Dermis microvascular lymphatic vessel endothelial cell (primary cell): Measurements from ENCODE around the gene MSMB. TPM values are rescaled to one million over a fixed set of nuclear protein-coding genes. Genes with fewer than 3 reads are reported as not detected.

Experiments
- DNase-seq, 2 donors: peaks; one replicate each; pipeline versions ENCODE4 v3.0.0 to v3.0.0-alpha.2; 2010; ENCODE audit warnings: low read depth in 2 of 2
- total RNA-seq: library from RNA; depleted of rRNA; stranded (reverse); fragments of >200 nt; gene quantifications from 2 replicates; pipeline ENCODE4 v1.2.1, GENCODE V29; 2014

MSMB gene
- total RNA-seq, 1 donor from 2014 or later, result not detected

DNA sequence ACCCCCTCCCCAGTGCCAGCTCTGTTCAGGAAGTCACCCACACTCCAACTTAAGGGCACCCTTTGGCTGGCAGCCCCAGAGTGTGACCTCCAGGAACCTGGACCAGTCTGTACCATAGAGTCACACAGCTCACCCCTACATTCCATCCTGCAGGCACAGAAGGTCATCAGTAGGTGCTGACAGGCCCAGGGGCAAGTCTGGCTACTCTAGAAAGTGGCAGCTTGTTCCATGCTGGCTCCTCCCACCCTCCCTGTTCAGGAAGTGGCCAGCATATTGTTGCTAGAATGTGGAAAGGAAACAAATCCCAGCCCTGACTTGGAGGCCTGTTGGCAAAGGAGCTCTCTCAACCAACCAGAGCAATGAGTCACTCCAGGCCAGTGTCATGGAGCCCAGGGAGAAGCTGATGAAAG, 12.5 kb downstream of the MSMB start:
- DNase-seq, result peak; percentile 75 to 81

GRCh38 chr10:46031648-46032532, 14.2 kb downstream of the MSMB start:
- no peak for DNase-seq

DNA sequence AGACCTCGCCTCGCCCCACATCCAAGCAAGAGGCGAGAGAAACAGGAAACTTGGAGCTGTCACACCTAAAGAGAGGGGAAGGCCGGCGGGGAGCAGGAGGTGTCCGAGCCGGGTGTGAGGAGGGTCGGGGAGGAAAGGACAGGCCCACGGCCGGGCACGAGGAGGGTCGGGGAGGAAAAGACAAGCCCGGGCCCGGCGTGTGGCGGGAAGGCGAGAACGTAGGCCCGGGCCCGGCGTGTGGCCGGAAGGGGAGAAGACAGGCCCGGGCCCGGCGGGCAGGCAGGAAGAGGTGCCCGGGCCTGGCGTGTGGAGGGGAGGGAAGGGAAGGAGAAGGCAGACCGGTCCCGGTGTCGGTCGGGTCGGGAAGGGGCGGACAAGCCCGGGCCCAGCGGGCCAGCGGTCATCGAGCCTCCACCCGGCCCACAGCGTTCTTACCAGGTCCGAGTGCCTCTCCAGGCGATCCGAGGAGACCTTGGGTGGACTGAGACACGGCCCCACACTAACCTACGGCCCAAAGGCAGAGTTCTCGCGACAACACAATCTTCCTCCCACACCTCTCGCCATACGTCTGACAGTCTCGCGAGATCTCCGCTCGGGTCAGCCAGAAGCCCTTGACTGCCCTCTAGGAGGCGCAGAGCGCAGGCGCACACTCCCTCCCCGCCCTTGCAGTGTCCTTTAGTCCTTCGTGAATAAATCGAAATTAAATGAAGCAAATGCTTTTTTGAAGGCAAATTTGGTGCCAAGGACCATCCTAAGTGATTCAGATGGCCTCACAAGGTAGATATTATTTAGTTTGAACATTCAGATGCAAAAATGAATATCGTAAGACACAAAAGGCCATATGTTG, 15.8 kb downstream of the MSMB start, which contains the start of gene NCOA4:
Gene NCOA4 (minus strand): TSS at position 533 of the 847 bp plus-strand sequence. CDS start 13,943 bp downstream, outside the sequence.
- DNase-seq, result peak; percentile 97 to 99

- no peak for DNase-seq
Measured at GRCh38 chr10:46029461-46030030, 16.5 kb downstream of the MSMB start.

DNA sequence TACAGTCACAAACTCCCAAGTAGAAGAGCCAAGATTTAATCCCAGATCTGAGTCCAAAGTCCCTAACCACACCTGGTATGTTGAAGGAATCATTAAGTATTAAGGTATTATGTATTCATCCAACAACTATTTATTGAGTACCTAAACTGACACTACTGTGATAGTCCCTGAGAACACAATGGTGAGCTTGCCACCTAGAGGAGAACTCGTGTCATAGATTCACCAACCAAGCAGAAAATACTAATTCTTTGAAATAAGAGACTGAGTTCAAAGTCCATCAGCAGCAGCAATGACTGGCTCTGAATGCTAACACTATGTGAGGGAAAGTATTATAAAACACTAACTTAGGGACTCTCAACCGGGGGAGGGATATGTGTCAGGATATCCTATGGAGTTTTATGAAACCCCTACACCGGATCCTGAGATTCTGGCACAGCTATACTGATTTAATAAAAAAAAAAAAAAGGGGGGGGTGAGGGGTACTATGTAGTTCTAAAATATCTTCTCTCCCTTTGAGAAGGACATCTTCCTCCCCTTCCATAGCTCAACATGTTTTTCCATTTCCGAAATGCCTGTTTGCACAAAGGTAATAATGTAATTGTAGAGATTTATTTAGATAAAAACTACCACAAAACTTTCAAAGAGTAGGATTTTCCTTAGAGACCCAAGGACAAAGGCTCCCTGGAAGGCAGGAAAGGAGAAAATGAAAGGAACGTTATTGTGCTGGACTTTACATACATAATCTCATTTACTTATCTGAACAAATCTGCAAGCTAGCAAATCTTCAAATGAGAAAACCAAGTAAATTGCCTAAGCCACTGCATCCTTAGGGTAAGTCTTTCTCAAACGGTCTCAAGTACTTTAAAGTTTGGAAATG, 17.2 kb downstream of the MSMB start:
- peak; percentile 61 to 81 for DNase-seq

- DNase-seq, result no peak
Measured at GRCh38 chr10:46026106-46026505, 20.0 kb downstream of the MSMB start.

- DNase-seq, result no peak
Measured at GRCh38 chr10:46025406-46025805, 20.7 kb downstream of the MSMB start.

GRCh38 chr10:46024948-46025347, 21.1 kb downstream of the MSMB start:
- DNase-seq, result no peak

GRCh38 chr10:46022978-46023702, 22.9 kb downstream of the MSMB start:
- peak; percentile 75 to 94 for DNase-seq

DNA sequence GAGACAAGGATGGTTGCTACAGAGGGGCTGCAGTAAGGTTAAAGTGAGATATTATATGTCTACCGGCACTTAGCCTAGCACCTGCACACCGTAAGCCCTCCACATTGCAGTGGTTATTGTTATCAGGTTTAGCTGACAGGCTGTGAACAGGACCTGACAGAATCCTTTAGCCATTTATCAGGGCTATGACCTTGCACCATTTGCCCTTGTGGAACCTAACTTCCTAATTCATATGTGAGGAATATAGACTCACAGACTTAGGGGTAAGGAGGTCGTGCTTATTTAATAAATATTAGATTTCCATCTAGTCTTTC, 25.8 kb downstream of the MSMB start:
- DNase-seq, result no peak

DNA sequence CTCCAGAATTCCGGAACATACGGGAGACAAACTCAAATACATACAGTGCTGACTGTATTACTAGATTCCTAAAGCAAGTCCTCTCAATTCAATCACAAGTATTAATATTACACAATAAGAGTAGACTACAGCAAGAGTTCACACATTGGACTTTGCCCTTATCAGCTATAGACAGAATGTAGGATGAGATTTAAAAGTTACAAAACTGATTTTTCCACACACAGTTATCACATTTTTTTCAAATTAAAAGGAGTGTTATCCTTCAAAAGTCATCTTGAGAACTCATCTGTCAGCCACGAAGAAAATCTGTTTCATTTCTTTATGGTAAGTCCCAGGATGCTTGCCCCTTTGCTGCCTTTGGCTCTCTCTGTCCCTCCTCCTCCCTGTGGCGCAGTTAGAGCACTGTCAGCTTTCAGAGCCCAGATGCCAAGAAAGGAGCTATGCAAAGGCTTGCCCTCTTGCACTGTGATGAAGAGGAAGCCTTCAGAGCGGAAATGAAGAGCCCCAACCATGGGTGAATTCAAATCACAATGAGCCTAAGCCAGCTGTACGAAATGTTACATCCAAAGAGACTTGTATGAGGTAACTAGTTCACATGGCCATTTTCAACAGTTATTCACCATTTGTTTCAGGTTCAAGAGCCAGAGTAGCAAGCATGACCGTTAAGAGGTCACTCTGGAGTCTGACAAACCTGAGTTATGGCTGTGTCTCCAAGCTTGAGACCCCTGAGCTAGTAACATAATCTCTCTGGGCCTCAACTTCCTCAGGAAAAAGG, 26.3 kb downstream of the MSMB start:
- DNase-seq, result peak in 1 of 2 donors; percentile 35

GRCh38 chr10:46019177-46019528, 26.9 kb downstream of the MSMB start:
- no peak for DNase-seq

DNA sequence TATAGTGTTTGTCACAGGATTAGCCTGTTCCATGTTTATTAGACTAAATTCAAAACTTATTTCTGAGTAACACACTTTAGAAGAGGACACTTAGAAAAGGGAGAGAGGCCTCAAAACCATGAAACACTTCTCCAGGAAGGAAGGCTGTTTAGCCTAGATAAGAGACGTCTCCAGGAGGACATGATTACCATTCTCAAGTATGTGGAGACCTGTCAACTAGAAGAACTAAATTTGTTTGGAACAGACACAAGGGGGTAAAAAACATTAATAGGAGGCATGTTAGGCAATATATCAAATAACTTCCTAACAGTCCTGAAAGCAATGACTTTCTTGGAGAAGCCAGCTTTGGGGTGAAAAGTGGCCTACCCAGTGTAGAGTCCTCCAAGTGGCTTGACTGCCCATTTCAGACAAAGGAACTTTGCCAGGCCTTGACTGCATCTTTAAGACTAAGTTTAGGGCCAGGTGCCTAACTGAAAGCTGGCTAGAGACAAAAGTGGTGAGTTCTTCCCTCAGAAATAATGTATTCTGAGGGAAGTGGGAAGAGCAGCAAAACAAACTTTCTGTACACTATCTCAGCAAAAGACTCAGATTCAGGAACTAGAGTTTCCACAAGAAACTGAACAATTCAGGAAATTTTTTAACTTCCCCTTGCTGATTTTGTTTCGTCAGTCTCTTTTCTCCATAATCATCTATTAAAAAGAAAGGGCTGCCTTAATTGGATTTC, 27.5 kb downstream of the MSMB start:
- DNase-seq, result peak in 1 of 2 donors; percentile 71

GRCh38 chr10:46017733-46018132, 28.3 kb downstream of the MSMB start:
- peak in 1 of 2 donors; percentile 34 for DNase-seq

GRCh38 chr10:46016811-46017210, 29.3 kb downstream of the MSMB start:
- no peak for DNase-seq

GRCh38 chr10:46016190-46016589, 29.9 kb downstream of the MSMB start:
- no peak for DNase-seq

DNA sequence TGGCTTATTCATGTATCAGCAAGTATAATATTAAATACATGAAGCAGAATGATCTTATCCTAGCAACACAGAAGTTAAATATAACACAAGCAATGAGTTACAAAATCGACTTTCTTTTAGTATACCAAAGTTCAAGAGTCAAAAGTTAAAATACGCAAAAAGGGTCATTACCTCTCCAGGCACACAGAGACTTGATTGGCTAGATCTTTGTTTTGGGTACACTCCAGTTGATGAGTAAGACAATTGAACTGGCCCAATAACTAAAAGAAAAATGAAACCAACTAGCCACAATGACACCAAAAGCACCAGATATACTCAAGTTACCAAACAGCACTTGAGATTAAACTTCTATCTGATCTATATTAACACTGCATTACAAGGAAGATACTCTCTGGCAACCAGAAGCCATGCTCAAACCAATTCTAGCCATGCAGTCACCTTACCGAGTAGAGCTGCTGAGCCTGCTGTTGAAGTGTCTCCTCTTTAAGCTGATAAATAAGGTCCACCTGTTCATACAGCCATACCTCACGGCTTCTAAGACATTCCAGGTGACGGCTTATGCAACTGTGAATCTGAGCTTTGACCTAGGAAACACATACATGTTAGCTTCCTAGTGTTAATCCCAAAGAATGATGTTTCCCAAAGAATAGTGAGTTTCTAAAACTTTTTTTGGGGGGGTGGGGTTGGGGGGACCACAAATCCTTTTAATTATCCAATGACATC, 31.2 kb downstream of the MSMB start:
- no peak for DNase-seq

DNA sequence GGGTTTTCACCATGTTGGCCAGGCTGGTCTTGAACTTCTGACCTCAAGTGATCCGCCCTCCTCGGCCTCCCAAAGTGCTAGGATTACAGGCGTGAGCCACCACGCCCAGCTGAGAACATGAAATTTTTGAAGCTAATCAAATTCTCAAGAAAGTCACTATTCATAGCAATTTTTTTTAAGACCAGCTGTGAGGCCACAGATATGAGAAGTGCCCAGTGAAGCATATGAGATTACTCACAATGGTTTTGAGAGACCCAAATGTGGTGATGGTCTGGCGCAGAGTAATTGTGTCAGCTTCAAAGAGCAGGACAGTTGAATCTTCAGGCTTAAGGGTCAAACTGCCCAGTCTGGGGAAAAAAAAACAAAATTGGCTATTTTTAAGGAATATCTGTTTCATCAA, 31.9 kb downstream of the MSMB start:
- no peak for DNase-seq
